RPMI7951 (cell line): ENCODE measurements around the gene CRISP1. TPM values are rescaled to one million over a fixed set of nuclear protein-coding genes. Genes with fewer than 3 reads are reported as not detected.
A peak's percentile ranks its signal among the peaks of the same experiment; 100 is the strongest.
"Not testable (repeated sequence)": the region's sequence is repeated elsewhere in the genome, so short reads cannot be mapped to it uniquely, and the experiment has no call there.

Experiments
- DNase-seq: peaks from one replicate; pipeline ENCODE4 v3.0.0-alpha.2; 2012; ENCODE audit warnings: low read depth
- total RNA-seq: library from RNA; depleted of rRNA; stranded (reverse); fragments of >200 nt; shearing (Covaris generic); gene quantifications from 2 replicates; pipeline ENCODE4 v1.2.3, GENCODE V29; 2014; rRNA removed

The CRISP1 gene
- total RNA-seq, 1 experiment from 2014 or later = not detected

DNA sequence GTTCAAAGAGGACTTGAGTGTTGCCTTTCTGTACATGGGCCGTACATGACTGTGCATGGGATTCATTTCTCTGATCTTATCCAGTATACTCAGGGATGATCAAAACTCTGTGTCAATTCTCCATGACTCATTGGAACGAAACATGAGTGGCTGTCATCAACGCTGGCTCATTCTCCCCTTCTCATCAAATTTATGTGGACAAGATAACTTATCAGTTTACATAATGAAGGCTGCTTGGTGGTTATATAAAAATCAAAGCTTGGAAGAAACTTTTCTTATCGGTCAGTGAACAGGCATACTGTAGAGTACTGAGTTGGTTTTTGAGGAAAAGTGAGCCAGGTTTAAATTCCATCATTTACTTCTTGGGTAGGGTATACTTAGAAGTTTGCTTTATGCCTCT lies 24.9 kb downstream of the CRISP1 start:
- no peak for DNase-seq

DNA sequence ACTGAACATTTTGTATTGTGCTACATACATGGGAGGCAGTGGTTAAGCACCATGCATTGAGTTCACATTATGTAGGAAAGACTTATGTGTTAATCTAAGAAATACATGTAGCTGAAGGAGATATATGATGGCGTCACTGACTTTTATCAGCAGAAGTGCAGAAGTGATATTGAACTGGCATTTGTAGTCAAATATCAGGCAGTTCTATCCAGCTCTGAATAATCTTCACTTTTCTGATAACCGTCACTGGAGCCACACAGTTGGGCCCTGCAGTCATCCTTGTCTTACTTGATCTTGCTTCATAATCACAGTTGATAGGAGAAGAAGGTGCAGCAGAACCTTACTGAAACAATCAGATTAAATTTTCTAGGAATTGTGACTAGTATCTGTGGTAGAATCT lies 26.4 kb downstream of the CRISP1 start:
- no peak for DNase-seq

DNA sequence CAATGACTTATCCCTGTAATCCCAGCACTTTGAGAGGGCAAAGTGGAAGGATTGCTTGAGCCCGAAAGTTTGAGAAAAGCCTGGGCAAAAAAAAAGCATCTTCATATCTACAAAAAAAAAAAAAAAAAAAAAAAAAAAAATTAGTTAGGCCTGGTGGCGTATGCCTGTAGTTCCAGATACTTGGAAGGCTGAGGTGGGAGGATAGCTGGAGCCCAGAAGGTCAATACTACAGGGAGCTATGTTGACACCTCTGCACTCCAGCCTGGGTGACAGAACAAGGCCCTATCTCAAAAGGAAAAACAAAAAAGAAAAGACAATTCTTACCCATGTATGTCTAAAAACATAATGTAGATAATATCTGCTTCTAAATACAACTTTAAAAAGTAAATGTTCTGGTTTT lies 27.2 kb downstream of the CRISP1 start:
- no peak for DNase-seq

DNA sequence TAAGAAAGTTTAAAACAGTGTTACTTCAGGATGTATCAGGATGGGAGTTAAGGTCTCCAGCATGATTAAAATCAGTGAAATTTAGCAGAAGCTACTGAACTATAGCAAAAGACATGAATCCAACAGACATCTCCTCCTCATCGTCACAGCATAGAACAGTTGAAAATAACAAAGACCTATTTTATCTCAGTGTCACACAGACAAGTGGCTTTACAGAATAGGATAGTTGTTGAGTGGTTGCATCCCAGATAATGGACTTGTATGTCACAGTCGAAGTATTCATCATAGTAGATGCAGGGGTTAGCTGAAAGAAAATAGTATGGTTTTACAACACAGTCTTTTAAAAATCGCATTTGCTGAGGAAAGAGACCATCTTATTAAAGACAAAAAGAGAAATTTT lies 31.2 kb downstream of the CRISP1 start:
- DNase-seq = no peak

DNA sequence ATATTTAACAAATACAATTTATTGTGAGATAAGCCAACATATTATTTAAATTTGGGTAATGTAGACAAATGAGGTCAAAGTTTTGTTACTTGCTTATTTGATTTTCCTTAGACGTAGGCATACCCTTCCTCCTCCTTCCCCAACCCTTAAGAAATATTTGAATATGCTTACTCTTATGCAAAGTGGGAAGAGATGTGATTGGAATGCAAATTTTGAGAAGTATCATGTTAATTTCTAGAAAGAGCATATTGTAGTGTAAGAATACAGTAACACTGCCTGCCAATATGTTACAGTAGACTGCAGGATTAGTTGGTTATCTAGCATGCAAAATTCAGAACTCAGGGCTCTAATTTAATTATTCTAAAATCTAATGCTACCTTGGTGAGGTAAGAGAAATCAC lies 32.9 kb downstream of the CRISP1 start:
- DNase-seq = no peak

DNA sequence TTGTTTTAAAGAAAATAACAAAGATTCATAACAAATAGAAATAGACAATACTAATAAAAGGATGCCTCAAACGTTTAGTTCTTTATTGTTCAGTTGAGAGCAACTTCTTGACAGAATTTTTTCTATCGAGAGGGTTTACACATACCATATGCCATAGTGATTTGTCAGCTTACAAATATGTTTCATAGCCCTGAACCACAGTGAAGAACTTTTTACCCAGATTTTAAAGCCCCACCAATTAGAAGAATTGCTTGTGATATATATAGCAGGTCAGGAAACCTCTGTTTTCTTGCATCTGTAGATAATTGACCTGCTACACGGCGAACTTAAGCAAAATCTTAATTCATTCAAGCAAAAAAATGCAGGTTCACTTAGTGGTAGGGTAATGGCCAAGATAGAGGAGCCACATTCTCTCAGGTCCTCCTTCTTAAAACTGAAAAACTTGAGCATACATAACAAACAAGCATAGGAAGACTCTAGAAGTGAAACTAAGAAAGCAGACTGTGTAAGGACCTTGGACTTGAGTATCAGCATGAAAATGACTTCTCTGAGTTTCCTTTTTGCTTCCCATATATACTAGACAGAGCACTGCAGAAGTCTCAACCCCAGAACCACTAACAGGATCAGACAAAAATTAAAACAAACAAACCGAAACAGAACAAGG lies 39.5 kb downstream of the CRISP1 start:
- DNase-seq = peak; percentile 3

DNA sequence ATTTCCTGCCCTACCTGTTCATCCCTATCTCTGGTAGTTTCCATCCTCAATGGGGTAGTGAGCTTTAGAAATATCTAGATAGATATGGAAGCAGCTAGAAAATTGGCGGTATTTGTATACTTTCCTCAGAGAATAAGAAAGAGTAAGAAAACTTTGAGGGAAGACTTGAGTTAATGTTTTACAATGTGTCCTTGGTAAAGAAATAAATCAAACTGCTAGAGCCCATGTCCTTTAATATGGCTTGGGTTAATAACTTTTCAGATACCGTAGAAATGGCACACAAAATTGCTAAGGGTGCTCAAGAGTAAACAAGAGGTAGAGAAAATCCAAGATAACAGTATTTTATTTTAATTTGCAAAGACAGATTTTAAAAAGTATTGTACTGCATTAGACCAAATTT lies 51.2 kb downstream of the CRISP1 start:
- no peak for DNase-seq

DNA sequence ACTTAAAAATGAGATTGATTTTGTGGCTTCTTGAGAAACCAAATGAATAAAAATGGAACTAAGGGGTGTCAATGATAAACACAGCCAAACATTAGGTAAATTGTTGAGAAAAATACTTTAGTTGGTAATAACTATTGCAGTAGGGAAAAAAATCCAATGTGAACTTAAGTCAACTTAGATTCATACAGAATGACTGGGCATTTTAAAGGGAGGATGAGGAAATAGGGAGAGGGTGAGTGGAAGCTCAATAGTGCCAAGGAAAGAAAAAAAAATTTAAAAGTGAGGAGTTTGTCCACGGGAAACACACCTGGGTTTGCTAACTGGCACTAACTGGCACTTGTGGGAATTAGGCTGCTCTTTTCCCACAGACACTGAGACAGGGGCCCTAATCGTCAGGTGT lies 53.1 kb downstream of the CRISP1 start:
- DNase-seq = no peak

DNA sequence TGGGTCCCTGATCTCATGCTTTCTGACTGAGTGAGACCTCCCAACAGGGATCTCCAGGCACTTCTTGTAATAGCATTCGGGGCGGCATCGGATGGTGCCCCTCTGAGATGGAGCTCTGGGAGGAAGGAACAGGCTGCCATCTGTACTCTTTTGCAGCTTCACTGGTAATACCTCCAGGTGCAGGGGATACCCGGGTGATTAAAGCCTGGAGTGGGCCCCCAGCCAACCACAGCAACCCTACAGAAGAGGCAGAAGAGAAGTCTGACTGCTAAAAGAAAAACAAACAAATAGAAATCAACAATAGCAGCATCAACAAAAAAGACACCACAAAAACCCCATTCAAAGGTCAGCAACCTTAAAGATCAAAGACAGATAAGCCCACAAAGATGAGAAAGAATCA lies 60.2 kb downstream of the CRISP1 start:
- no peak for DNase-seq

DNA sequence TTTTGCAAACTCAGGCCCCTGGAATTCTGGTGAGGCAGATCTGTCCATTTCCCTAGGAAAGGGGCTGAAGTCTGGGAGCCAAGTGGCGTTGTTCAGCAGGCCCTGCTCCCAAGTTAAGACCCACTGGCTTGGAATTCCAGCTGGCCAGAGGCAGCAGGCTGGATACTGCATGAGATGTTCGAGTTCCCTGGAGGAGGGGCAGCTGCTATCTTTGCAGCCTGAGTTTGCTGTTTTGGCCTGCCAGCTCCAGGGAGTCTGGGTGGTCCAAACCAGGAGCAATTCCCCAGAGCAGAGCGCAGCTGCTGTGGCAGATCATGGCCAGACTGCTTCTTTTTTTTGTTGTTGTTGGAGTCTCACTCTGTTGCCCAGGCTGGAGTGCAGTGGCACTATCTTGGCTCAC lies 61.1 kb downstream of the CRISP1 start:
- no peak for DNase-seq

DNA sequence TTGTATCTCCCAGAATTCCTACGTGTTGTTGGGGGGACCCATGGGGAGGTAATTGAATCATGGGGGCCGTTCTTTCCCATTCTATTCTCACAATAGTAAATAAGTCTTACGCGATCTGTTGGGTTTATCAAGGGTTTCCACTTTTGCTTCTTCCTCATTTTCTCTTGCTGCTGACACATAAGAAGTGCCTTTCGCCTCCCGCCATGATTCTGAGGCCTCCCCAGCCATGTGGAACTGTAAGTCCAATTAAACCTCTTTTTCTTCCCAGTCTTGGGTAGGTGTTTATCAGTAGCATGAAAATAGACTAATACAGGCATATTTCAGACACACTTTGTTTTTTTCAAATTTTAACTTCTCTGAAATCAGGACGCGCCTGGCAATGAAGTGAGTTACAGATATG lies 64.8 kb downstream of the CRISP1 start:
- no peak for DNase-seq

DNA sequence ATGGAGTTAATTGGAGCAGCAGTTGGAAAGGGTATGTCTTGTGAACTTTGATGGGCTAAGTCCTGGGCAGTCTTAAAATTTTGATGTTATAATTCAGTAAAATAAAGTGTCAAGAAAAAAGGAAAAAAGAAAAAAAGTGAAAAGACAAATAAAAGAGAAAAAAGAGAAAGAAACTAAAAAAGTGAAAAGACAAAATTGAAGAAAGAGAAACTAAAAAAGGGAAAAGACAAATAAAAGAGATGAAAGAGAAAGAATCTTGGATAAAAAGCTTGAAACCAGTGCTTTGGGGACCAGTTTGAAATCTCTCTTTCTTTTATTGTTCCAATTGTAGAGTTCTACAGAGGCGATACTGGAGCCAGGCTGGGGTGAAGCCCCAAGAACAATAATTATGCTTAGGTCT lies 67.2 kb downstream of the CRISP1 start:
- no peak for DNase-seq

DNA sequence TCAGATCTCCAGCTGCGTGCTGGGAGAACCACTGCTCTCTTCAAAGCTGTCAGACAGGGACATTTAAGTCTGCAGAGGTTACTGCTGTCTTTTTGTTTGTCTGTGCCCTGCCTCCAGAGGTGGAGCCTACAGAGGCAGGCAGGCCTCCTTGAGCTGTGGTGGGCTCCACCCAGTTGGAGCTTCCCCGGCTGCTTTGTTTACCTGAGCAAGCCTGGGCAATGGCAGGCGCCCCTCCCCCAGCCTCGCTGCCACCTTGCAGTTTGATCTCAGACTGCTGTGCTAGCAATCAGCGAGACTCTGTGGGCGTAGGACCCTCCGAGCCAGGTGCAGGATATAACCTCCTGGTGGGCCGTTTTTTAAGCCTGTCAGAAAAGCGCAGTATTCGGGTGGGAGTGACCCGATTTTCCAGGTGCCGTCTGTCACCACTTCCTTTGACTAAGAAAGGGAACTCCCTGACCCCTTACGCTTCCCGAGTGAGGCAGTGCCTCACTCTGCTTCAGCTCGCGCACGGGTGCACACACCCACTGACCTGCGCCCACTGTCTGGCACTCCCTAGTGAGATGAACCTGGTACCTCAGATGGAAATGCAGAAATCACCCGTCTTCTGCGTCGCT lies 69.4 kb downstream of the CRISP1 start:
- DNase-seq = not testable (repeated sequence)

DNA sequence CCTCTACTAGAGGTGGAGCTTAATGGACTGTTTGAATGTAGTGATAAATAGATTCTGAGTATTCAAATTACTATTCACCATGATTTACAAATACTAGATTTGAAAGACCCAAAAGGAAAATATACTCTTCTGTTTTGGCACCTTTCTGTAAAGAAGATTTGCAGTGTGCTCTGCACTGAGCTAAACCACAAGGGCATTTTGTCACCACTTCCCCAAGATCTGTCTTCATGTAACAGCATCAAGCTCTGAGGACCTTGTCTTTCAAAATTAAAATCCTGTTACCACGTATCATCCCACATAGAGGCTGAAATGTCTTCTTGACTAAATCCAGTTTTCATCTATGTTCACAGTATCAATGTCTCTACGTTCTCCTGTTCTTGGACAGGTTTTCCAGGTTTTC lies 76.0 kb downstream of the CRISP1 start:
- no peak for DNase-seq

DNA sequence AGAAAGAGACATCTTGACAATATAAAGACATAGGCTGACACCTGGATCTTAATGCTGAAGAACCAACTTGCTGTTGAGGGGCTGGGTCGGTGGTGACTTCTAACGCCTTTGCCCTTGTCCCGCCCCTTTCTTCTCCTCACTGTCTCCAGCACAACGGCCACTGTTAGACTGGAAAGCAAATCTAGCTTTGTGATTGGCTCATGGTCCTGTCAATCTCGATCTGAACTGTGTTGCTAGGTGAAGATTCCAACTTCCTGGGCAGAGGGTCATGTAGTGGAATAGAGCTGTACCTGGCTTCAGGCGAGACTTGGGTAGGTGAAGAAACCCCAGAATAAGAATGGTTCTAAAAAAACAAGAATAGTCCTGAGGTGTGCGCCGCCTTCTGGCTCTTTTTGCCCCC lies 79.2 kb downstream of the CRISP1 start, which contains the start of gene PGK2:
Gene PGK2, minus strand, starts transcription at position 110 of the 400 bp plus-strand sequence. Its CDS starts 98 bp downstream, at position 12.
- peak; percentile 9 for DNase-seq

DNA sequence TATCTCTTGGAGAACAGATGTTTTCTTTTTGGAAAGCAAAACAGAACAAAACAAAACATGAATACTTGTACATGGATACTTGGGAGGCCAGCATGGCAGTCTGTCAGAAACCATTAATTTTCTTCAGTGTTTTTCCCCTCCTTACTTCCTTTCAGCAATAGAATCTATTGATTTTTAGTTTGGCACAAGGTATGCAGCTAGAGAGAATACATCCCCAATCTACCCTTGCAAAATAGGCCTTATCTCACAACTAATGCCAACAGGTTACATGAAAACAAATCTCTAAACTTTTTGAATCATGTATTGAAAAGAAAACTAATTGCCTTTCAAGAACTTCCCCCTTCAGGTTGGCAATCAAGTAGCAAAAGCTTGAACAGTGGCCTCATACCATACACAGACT lies 82.1 kb downstream of the CRISP1 start:
- no peak for DNase-seq

Other genes starting within 250 kb of the CRISP1 start
- gene RHAG, start 229.7 kb downstream of the CRISP1 start, total RNA-seq = not detected in 2 replicates
- gene CRISP2, start 153.0 kb downstream of the CRISP1 start, total RNA-seq = not detected in 2 replicates
- gene CRISP3, start 122.1 kb downstream of the CRISP1 start, total RNA-seq = not detected in 2 replicates
- not detected in 2 replicates for gene PGK2, start 79.2 kb downstream of the CRISP1 start, total RNA-seq
- gene DEFB114, start 97.6 kb upstream of the CRISP1 start, total RNA-seq = not detected in 2 replicates
- gene DEFB113, start 103.1 kb upstream of the CRISP1 start, total RNA-seq = not detected in 2 replicates
- not detected in 2 replicates for gene DEFB110, start 155.5 kb upstream of the CRISP1 start, total RNA-seq
- gene DEFB112, start 183.4 kb upstream of the CRISP1 start, total RNA-seq = not detected in 2 replicates